B cell (primary cell): ENCODE measurements around the gene OR13G1. TPM values are rescaled to one million over a fixed set of nuclear protein-coding genes. Genes with fewer than 3 reads are reported as not detected.

Source experiments
- ATAC-seq: fragments of 200-7000 bp; cut with Tn5 transposase; one replicate; pipeline ENCODE4 v1.10.0; 2021; ENCODE audit warnings: low read depth, mild to moderate bottlenecking, moderate number of reproducible peaks, moderate library complexity
- CTCF ChIA-PET: fragments of 350-600 bp; sonication (Branson Sonifier 250); formaldehyde crosslinking; loops from one replicate; lab custom pipeline; 2021; ENCODE audit warnings: antibody characterized with exemption, inconsistent platforms; lab: Charles Lee
- POLR2A ChIA-PET: fragments of 350-600 bp; sonication (Branson Sonifier 250); formaldehyde crosslinking; loops from one replicate; lab custom pipeline; 2021; ENCODE audit warnings: antibody characterized with exemption; lab: Charles Lee
- DNase-seq: peaks from one replicate; pipeline ENCODE4 v3.0.0; 2013
- H2AFZ ChIP-seq: 2 replicates; pipeline ENCODE4 v1.6.1; 2012; ENCODE audit warnings: mild to moderate bottlenecking, low read depth, low read length; ENCODE audit not compliant: insufficient read depth, poor library complexity, severe bottlenecking
- H3K27ac ChIP-seq, 2 donors: 1 replicate in 1 of 2; 2 replicates in 1 of 2; pipeline ENCODE4 v1.5.1; 2012 to 2013; ENCODE audit warnings: low read length in 2 of 2, mild to moderate bottlenecking in 2 of 2, moderate library complexity in 1 of 2
- H3K27me3 ChIP-seq, 4 experiments: fragments of 200-600 bp in 1 of 4; sonication (generic) in 1 of 4; replicated peaks in 1 of 4; 1 replicate in 2 of 4; 2 replicates in 2 of 4; pipeline versions ENCODE4 v1.6.1 to v1.7.0; 2013 to 2016; ENCODE audit warnings: low read length in 3 of 4, mild to moderate bottlenecking in 2 of 4, mixed read lengths in 1 of 4, moderate library complexity in 1 of 4; ENCODE audit not compliant: insufficient read depth in 4 of 4, control insufficient read depth in 3 of 4; ENCODE audit errors: control extremely low read depth in 1 of 4
- H3K36me3 ChIP-seq, 2 experiments: replicated peaks in 1 of 2; 1 replicate in 1 of 2; 2 replicates in 1 of 2; pipeline versions ENCODE4 v1.6.1 to v1.7.1; 2013; ENCODE audit warnings: low read length in 1 of 2; ENCODE audit not compliant: insufficient read depth in 2 of 2, control insufficient read depth in 1 of 2; ENCODE audit errors: control extremely low read depth in 1 of 2, extremely low read depth in 1 of 2
- H3K4me1 ChIP-seq, 2 donors: fragments of 200-600 bp in 1 of 2; sonication (generic) in 1 of 2; 1 replicate in 1 of 2; 2 replicates in 1 of 2; pipeline versions ENCODE4 v1.5.1 to v1.6.1; 2013 to 2017; ENCODE audit warnings: low read length in 2 of 2; ENCODE audit not compliant: control insufficient read depth in 2 of 2, insufficient read depth in 2 of 2
- H3K4me2 ChIP-seq: replicated peaks from 2 replicates; pipeline ENCODE3; 2012; ENCODE audit warnings: mild to moderate bottlenecking, low read depth, low read length; ENCODE audit not compliant: poor library complexity, severe bottlenecking
- H3K4me3 ChIP-seq, 5 experiments: fragments of 200-600 bp in 1 of 5; sonication (generic) in 1 of 5; 1 replicate in 3 of 5; 2 replicates in 2 of 5; pipeline versions ENCODE4 v1.5.1 to v1.7.0; 2011 to 2016; ENCODE audit warnings: low read length in 4 of 5, mild to moderate bottlenecking in 4 of 5, low read depth in 2 of 5, control low read depth in 1 of 5, moderate library complexity in 1 of 5; ENCODE audit not compliant: insufficient read depth in 1 of 5; ENCODE audit errors: control extremely low read depth in 1 of 5, extremely low read depth in 1 of 5
- H3K79me2 ChIP-seq: fragments of 200-600 bp; sonication (generic); one replicate; pipeline ENCODE4 v1.6.0; 2016; ENCODE audit warnings: low read length; ENCODE audit not compliant: control insufficient read depth, insufficient read depth
- H3K9ac ChIP-seq: fragments of 200-600 bp; sonication (generic); 2 replicates; pipeline ENCODE4 v1.6.1; 2017; ENCODE audit warnings: mild to moderate bottlenecking, low read length, moderate library complexity
- H3K9me3 ChIP-seq, 3 donors: one replicate each; pipeline versions ENCODE4 v1.6.1 to v1.7.1; 2013; ENCODE audit warnings: low read length in 2 of 3; ENCODE audit not compliant: control insufficient read depth in 2 of 3, insufficient read depth in 1 of 3; ENCODE audit errors: control extremely low read depth in 1 of 3
- H4K20me1 ChIP-seq: 2 replicates; pipeline ENCODE4 v1.6.0; 2012; ENCODE audit warnings: mild to moderate bottlenecking, low read length; ENCODE audit not compliant: insufficient read depth, control insufficient read depth, poor library complexity, severe bottlenecking
- H3K27ac Mint-ChIP-seq: one replicate; pipeline ENCODE4 v1.8.0; 2021; ENCODE audit warnings: mixed read lengths
- H3K27me3 Mint-ChIP-seq: one replicate; pipeline ENCODE4 v1.8.0; 2021; ENCODE audit warnings: mixed read lengths
- H3K4me1 Mint-ChIP-seq: one replicate; pipeline ENCODE4 v1.8.0; 2021; ENCODE audit warnings: mixed read lengths
- H3K4me3 Mint-ChIP-seq: one replicate; pipeline ENCODE4 v1.8.0; 2021; ENCODE audit warnings: mixed read lengths
- H3K9me3 Mint-ChIP-seq: one replicate; pipeline ENCODE4 v1.8.0; 2022; ENCODE audit warnings: mixed read lengths; ENCODE audit not compliant: insufficient read depth
- EZH2 ChIP-seq: IDR thresholded peaks from 2 replicates; pipeline ENCODE4 v1.6.1; 2012; ENCODE audit warnings: borderline replicate concordance, low read depth, mild to moderate bottlenecking, moderate library complexity, low read length; ENCODE audit not compliant: insufficient read depth, poor library complexity, severe bottlenecking
- WGBS: methylation state at CpG from one replicate; pipeline ENCODE4 v1.1.5; 2013; ENCODE audit warnings: missing lambda C conversion rate; ENCODE audit not compliant: insufficient coverage; 5-methylcytosine and 5-hydroxymethylcytosine counted together
- intact Hi-C: fragments of 100-400 bp; cut with micrococcal nuclease; formaldehyde crosslinking; loops from one replicate; pipeline ENCODE4 v1.10.0; 2022
- polyA plus RNA-seq: library from polyadenylated mRNA; depleted of rRNA; stranded (reverse); fragments of >200 nt; gene quantifications from 2 replicates; pipeline ENCODE4 v1.2.3, GENCODE V29; 2012
- total RNA-seq, 2 donors: library from RNA; stranded (reverse); fragments of 120-200 nt in 1 of 2; gene quantifications; 1 replicate in 1 of 2; 2 replicates in 1 of 2; pipeline versions ENCODE4 v1.2.3 to v1.2.4, GENCODE V29; 2013 to 2022
- TF ChIP-seq, protein P1 (sequence below): fragments of 200-600 bp; IDR thresholded peaks from one replicate; pipeline ENCODE4 v1.8.0; 2022; ENCODE audit warnings: antibody characterized with exemption, mild to moderate bottlenecking

Gene OR13G1
- total and polyA plus RNA-seq, 2 donors (not counting 1 experiment from before 2014, with no cell fraction given) = not detected

DNA sequence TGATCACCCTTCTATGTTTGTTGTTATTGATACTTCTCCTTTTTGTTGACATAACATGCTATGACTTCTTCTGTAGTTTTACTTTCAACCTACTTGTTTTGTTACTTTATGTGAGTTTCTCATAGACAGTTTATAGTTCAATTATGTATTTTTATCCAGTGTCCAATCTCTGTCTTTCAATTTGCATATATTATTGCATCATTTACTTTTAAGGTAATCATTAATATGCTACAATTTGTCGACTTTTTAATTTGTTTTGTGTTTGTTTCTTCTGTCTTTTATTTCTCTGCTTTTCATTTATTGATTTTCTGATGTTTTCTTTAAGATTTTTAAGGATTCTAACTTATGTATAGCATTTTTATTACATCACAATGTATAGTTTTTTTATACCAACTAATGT is 10.3 kb downstream of the OR13G1 start:
- no CpG with 5 or more reads among the region's 1 CpG for WGBS
- CTCF ChIA-PET = no interaction called here

DNA sequence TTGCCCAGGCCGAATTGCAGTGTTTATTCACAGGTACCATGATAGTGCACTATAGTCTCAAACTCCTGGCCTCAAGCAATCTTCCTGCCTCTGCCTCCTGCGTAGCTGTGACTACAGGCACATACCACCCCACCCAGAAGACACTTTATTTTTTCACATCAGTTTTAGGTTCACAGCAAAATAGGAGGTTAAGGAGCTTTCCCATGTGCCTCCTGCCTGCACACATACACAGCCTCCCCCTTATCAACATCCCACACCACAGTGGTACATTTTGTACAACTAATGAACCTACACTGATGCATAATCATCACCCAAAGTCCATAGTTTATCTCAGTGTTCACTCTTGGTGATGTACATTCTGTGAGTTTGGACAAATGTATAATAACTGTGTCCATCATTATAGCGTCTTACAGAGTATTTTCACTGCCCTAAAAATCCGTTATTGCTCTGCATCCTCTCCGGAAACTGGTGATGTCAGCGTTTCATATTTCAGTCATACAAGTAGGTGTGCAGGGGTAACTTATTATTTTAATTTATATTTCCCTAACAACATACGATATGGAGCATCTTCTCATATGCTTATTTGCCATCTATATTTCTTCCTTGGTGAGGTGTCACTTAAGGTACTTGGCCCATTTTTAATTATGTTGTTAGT is 23.2 kb downstream of the OR13G1 start:
- H3K27ac Mint-ChIP-seq = no peak overlapping the region
- Histone ChIP-seq H3K4me1 (no peaks in the 10 kb centered on the region), H3K27ac (no peak overlapping the region), H3K4me3 (no peak overlapping the region), H3K9ac (no peak overlapping the region), H3K4me2 (no peak overlapping the region), H3K79me2 (no peaks in the 10 kb centered on the region), H3K27me3 (no peaks in the 10 kb centered on the region), H3K36me3 (no peaks in the 10 kb centered on the region), H4K20me1 (no peaks in the 10 kb centered on the region), H3K9me3 (no peaks in the 10 kb centered on the region), H2AFZ (no peak overlapping the region)
- TF ChIP-seq, protein P1, sequence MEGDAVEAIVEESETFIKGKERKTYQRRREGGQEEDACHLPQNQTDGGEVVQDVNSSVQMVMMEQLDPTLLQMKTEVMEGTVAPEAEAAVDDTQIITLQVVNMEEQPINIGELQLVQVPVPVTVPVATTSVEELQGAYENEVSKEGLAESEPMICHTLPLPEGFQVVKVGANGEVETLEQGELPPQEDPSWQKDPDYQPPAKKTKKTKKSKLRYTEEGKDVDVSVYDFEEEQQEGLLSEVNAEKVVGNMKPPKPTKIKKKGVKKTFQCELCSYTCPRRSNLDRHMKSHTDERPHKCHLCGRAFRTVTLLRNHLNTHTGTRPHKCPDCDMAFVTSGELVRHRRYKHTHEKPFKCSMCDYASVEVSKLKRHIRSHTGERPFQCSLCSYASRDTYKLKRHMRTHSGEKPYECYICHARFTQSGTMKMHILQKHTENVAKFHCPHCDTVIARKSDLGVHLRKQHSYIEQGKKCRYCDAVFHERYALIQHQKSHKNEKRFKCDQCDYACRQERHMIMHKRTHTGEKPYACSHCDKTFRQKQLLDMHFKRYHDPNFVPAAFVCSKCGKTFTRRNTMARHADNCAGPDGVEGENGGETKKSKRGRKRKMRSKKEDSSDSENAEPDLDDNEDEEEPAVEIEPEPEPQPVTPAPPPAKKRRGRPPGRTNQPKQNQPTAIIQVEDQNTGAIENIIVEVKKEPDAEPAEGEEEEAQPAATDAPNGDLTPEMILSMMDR = no peak
- TF ChIP-seq EZH2 = no peak
- H3K27me3 Mint-ChIP-seq = no peaks in the 10 kb centered on the region
- POLR2A ChIA-PET = no interaction called here
- CTCF ChIA-PET = no interaction called here
- ATAC-seq (no peak), DNase-seq (no peak)
- peaks cover 2% of the 10 kb centered on the region for H3K9me3 Mint-ChIP-seq
- intact Hi-C loops = no loop called here
- WGBS = 56% methylated on average over 1 of the region's 7 CpGs
- no peak overlapping the region for H3K4me3 Mint-ChIP-seq
- no peaks in the 10 kb centered on the region for H3K4me1 Mint-ChIP-seq

More for the DNA sequence above, 10.3 kb downstream of the OR13G1 start:
- DNase-seq (no peak), ATAC-seq (no peak)
- intact Hi-C loops = no loop called here
- POLR2A ChIA-PET = no interaction called here
- Mint-ChIP-seq H3K4me1 (no peaks in the 10 kb centered on the region), H3K4me3 (no peak overlapping the region), H3K27me3 (no peaks in the 10 kb centered on the region), H3K9me3 (peaks cover 5% of the 10 kb centered on the region), H3K27ac (no peak overlapping the region)
- no peak overlapping the region for H3K9ac ChIP-seq
- no peak overlapping the region for H3K4me2 ChIP-seq
- H3K4me1 ChIP-seq = no peaks in the 10 kb centered on the region
- H2AFZ ChIP-seq = no peak overlapping the region
- no peaks in the 10 kb centered on the region for H4K20me1 ChIP-seq
- peaks cover 0 to 4% (median 0%) of the 10 kb centered on the region in 3 donors for H3K9me3 ChIP-seq
- H3K27me3 ChIP-seq = no peaks in the 10 kb centered on the region
- H3K4me3 ChIP-seq = no peak overlapping the region
- no peak overlapping the region for H3K27ac ChIP-seq
- TF ChIP-seq, protein P1 = no peak
- no peak for TF ChIP-seq EZH2
- H3K36me3 ChIP-seq = no peaks in the 10 kb centered on the region
- no peaks in the 10 kb centered on the region for H3K79me2 ChIP-seq
